ENCODE measurements around the gene ATP4B. TPM values are rescaled to one million over a fixed set of nuclear protein-coding genes. Genes with fewer than 3 reads are reported as not detected.

ATP4B gene
- total RNA-seq, 1 donor from 2014 or later, result not detected

- Mint-ChIP-seq H3K27me3 (ENCODE audit: unreplicated experiment) (peaks cover 2% of the 10 kb centered on the region), H3K9me3 (ENCODE audit: unreplicated experiment) (peaks cover 12% of the 10 kb centered on the region), H3K4me3 (ENCODE audit: unreplicated experiment) (no peak overlapping the region), H3K36me3 (ENCODE audit: unreplicated experiment) (peaks cover 21% of the 10 kb centered on the region), H3K4me1 (ENCODE audit: low read depth, unreplicated experiment) (no peaks in the 10 kb centered on the region), H3K27ac (ENCODE audit: unreplicated experiment) (no peak overlapping the region)
- no peak for TF ChIP-seq CTCF (IDR thresholded peaks at IDR 0.05; ENCODE audit: partially characterized antibody, unreplicated experiment)
- DNase-seq, result peak; percentile 2
Observed at GRCh38 chr13:113646921-113647340, 11.1 kb downstream of the ATP4B start.

GRCh38 chr13:113646376-113646775 is 11.6 kb downstream of the ATP4B start:
- DNase-seq, result no peak

GRCh38 chr13:113645329-113645728 is 12.7 kb downstream of the ATP4B start:
- Mint-ChIP-seq H3K36me3 (ENCODE audit: unreplicated experiment) (peaks cover 28% of the 10 kb centered on the region), H3K9me3 (ENCODE audit: unreplicated experiment) (peaks cover 12% of the 10 kb centered on the region), H3K27me3 (ENCODE audit: unreplicated experiment) (peaks cover 2% of the 10 kb centered on the region), H3K4me1 (ENCODE audit: low read depth, unreplicated experiment) (no peaks in the 10 kb centered on the region), H3K4me3 (ENCODE audit: unreplicated experiment) (no peak overlapping the region), H3K27ac (ENCODE audit: unreplicated experiment) (no peak overlapping the region)
- no peak for TF ChIP-seq CTCF (IDR thresholded peaks at IDR 0.05; ENCODE audit: partially characterized antibody, unreplicated experiment)
- no peak for DNase-seq

More at GRCh38 chr13:113646376-113646775, 11.6 kb downstream of the ATP4B start:
- no peak for TF ChIP-seq CTCF (IDR thresholded peaks at IDR 0.05; ENCODE audit: partially characterized antibody, unreplicated experiment)
- no peak overlapping the region for H3K27ac Mint-ChIP-seq (ENCODE audit: unreplicated experiment)
- H3K4me1 Mint-ChIP-seq (ENCODE audit: low read depth, unreplicated experiment), result no peaks in the 10 kb centered on the region
- peaks cover 22% of the 10 kb centered on the region for H3K36me3 Mint-ChIP-seq (ENCODE audit: unreplicated experiment)
- peaks cover 12% of the 10 kb centered on the region for H3K9me3 Mint-ChIP-seq (ENCODE audit: unreplicated experiment)
- H3K4me3 Mint-ChIP-seq (ENCODE audit: unreplicated experiment), result no peak overlapping the region
- peaks cover 2% of the 10 kb centered on the region for H3K27me3 Mint-ChIP-seq (ENCODE audit: unreplicated experiment)

- no peak for DNase-seq
- TF ChIP-seq CTCF (IDR thresholded peaks at IDR 0.05; ENCODE audit: partially characterized antibody, unreplicated experiment), result no peak
- H3K27me3 Mint-ChIP-seq (ENCODE audit: unreplicated experiment), result peaks cover 2% of the 10 kb centered on the region
- H3K4me3 Mint-ChIP-seq (ENCODE audit: unreplicated experiment), result no peak overlapping the region
- no peaks in the 10 kb centered on the region for H3K4me1 Mint-ChIP-seq (ENCODE audit: low read depth, unreplicated experiment)
- peaks cover 8% of the 10 kb centered on the region for H3K9me3 Mint-ChIP-seq (ENCODE audit: unreplicated experiment)
- no peak overlapping the region for H3K27ac Mint-ChIP-seq (ENCODE audit: unreplicated experiment)
- peaks cover 31% of the 10 kb centered on the region for H3K36me3 Mint-ChIP-seq (ENCODE audit: unreplicated experiment)
Observed at GRCh38 chr13:113644800-113645199, 13.2 kb downstream of the ATP4B start.

- Mint-ChIP-seq H3K36me3 (ENCODE audit: unreplicated experiment) (peaks cover 32% of the 10 kb centered on the region), H3K9me3 (ENCODE audit: unreplicated experiment) (peaks cover 5% of the 10 kb centered on the region)
Observed at GRCh38 chr13:113643593-113643992, 14.4 kb downstream of the ATP4B start.

More at GRCh38 chr13:113643593-113643992, 14.4 kb downstream of the ATP4B start:
- TF ChIP-seq CTCF (IDR thresholded peaks at IDR 0.05; ENCODE audit: partially characterized antibody, unreplicated experiment), result no peak
- peaks cover 2% of the 10 kb centered on the region for H3K27me3 Mint-ChIP-seq (ENCODE audit: unreplicated experiment)
- H3K27ac Mint-ChIP-seq (ENCODE audit: unreplicated experiment), result no peak overlapping the region
- H3K4me3 Mint-ChIP-seq (ENCODE audit: unreplicated experiment), result no peak overlapping the region
- no peaks in the 10 kb centered on the region for H3K4me1 Mint-ChIP-seq (ENCODE audit: low read depth, unreplicated experiment)
- no peak for DNase-seq

Measured in glutamatergic neuron (in vitro differentiated cells).